Calu3 (cell line): ENCODE results near the gene CHN1. TPM values are rescaled to one million over a fixed set of nuclear protein-coding genes. Genes with fewer than 3 reads are reported as not detected.

Experiments used
- BruUV-seq: library from RNA; stranded (reverse); fragments of 400-500 nt; replicated peaks from 2 replicates; lab custom pipeline; 2021; lab: Mats Ljungman, UMichigan
- CTCF ChIA-PET: fragments of 300-600 bp; sonication (Branson Sonifier 250); formaldehyde crosslinking; loops from one replicate; lab custom pipeline; 2022; ENCODE audit warnings: antibody characterized with exemption; lab: Charles Lee
- DNase-seq: peaks from one replicate; pipeline ENCODE4 v3.0.0; 2022
- H3K27ac Mint-ChIP-seq: one replicate; pipeline ENCODE4 v1.8.0; 2022; ENCODE audit warnings: mixed read lengths; ENCODE audit not compliant: unreplicated experiment
- H3K27me3 Mint-ChIP-seq: one replicate; pipeline ENCODE4 v1.8.0; 2022; ENCODE audit warnings: mixed read lengths; ENCODE audit not compliant: unreplicated experiment
- H3K36me3 Mint-ChIP-seq: one replicate; pipeline ENCODE4 v1.8.0; 2022; ENCODE audit warnings: mild to moderate bottlenecking, moderate library complexity, mixed read lengths; ENCODE audit not compliant: insufficient read depth, unreplicated experiment
- H3K4me1 Mint-ChIP-seq: one replicate; pipeline ENCODE4 v1.8.0; 2022; ENCODE audit warnings: mild to moderate bottlenecking, low read depth, mixed read lengths; ENCODE audit not compliant: unreplicated experiment
- H3K4me3 Mint-ChIP-seq: one replicate; pipeline ENCODE4 v1.8.0; 2022; ENCODE audit warnings: mild to moderate bottlenecking, low read depth, moderate library complexity, mixed read lengths; ENCODE audit not compliant: unreplicated experiment
- H3K9me3 Mint-ChIP-seq: one replicate; pipeline ENCODE4 v1.8.0; 2022; ENCODE audit warnings: low read depth, mixed read lengths; ENCODE audit not compliant: unreplicated experiment
- intact Hi-C: fragments of 100-400 bp; cut with micrococcal nuclease; formaldehyde crosslinking; loops from one replicate; pipeline ENCODE4 v1.10.0; 2022; ENCODE audit not compliant: unreplicated experiment
- total RNA-seq: library from RNA; stranded (reverse); gene quantifications from 2 replicates; pipeline ENCODE4 v1.2.3, GENCODE V29; 2022
- TF ChIP-seq, protein P1 (sequence below): fragments of 200-600 bp; IDR thresholded peaks from one replicate; pipeline ENCODE4 v1.8.0; 2022; ENCODE audit warnings: antibody characterized with exemption; ENCODE audit not compliant: unreplicated experiment

The CHN1 gene
- total RNA-seq, 1 experiment from 2014 or later: 2.4 TPM

GRCh38 chr2:174827371-174828369 is 177.5 kb downstream of the CHN1 start:
- intact Hi-C loops: no loop called here
- Mint-ChIP-seq H3K9me3 (no peaks in the 10 kb centered on the region), H3K27me3 (no peaks in the 10 kb centered on the region), H3K4me1 (peaks cover 14% of the 10 kb centered on the region), H3K36me3 (no peaks in the 10 kb centered on the region), H3K4me3 (peak overlapping the region; percentile 39), H3K27ac (peak overlapping the region; percentile 57)
- TF ChIP-seq, protein P1, sequence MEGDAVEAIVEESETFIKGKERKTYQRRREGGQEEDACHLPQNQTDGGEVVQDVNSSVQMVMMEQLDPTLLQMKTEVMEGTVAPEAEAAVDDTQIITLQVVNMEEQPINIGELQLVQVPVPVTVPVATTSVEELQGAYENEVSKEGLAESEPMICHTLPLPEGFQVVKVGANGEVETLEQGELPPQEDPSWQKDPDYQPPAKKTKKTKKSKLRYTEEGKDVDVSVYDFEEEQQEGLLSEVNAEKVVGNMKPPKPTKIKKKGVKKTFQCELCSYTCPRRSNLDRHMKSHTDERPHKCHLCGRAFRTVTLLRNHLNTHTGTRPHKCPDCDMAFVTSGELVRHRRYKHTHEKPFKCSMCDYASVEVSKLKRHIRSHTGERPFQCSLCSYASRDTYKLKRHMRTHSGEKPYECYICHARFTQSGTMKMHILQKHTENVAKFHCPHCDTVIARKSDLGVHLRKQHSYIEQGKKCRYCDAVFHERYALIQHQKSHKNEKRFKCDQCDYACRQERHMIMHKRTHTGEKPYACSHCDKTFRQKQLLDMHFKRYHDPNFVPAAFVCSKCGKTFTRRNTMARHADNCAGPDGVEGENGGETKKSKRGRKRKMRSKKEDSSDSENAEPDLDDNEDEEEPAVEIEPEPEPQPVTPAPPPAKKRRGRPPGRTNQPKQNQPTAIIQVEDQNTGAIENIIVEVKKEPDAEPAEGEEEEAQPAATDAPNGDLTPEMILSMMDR: no peak
- CTCF ChIA-PET: interaction anchor here (0.5 to 0.6 kb wide), 2 partner anchors 48 to 195 kb away, joined by 3 to 9 read pairs; no protein-coding TSS in a partner anchor
- BruUV-seq: no TSS peak
- peak; percentile 29 for DNase-seq

DNA sequence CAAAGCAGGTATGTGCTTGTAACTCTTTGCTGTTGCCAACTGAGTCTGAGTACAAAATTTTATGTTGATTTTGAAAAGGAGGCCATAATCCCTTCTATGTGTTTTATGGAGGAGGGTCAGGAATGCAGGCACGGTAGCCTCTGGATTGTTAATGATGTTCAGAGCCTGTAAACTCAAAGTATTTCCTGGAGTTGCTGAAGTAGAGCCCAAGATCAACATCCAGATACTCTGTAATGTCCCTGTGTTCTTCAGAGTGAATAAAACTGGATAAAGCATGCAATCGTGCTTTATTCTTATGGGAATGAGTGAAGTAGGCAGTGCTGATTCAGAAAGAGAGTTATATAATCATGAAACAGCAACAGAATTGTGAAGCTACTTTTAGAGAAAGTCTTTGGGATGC is 179.1 kb downstream of the CHN1 start:
- no peak overlapping the region for H3K4me3 Mint-ChIP-seq
- CTCF ChIA-PET: no interaction called here
- H3K4me1 Mint-ChIP-seq: peaks cover 14% of the 10 kb centered on the region
- DNase-seq: no peak
- no peak overlapping the region for H3K27ac Mint-ChIP-seq
- intact Hi-C loops: no loop called here
- no peaks in the 10 kb centered on the region for H3K9me3 Mint-ChIP-seq
- no TSS peak for BruUV-seq
- H3K36me3 Mint-ChIP-seq: no peaks in the 10 kb centered on the region
- TF ChIP-seq, protein P1: no peak
- no peaks in the 10 kb centered on the region for H3K27me3 Mint-ChIP-seq

DNA sequence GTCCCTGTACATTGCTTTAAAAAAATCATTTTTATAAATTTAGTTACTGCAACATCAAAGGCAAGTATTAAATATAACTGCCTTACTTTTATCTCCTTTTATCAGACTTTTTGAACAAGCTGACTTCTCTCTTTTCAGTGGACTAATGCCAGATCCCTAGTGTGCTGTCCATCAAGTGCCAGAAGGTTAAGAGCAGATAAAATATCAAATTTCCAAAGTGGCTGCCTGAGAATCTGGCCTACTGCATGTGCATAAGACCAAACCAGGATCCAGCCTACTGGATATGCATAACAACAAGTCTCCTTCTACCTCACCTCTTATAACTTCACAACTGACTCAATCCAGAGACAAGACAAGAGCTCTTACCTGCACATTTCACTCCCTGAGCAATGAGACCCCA is 181.1 kb downstream of the CHN1 start:
- no peaks in the 10 kb centered on the region for H3K36me3 Mint-ChIP-seq
- TF ChIP-seq, protein P1: no peak
- no peak overlapping the region for H3K27ac Mint-ChIP-seq
- no peak overlapping the region for H3K4me3 Mint-ChIP-seq
- no peaks in the 10 kb centered on the region for H3K9me3 Mint-ChIP-seq
- CTCF ChIA-PET: no interaction called here
- DNase-seq: no peak
- intact Hi-C loops: no loop called here
- peaks cover 14% of the 10 kb centered on the region for H3K4me1 Mint-ChIP-seq
- BruUV-seq: no TSS peak
- H3K27me3 Mint-ChIP-seq: no peaks in the 10 kb centered on the region

GRCh38 chr2:174821628-174822027 is 183.6 kb downstream of the CHN1 start:
- intact Hi-C loops: no loop called here
- DNase-seq: no peak
- Mint-ChIP-seq H3K4me3 (no peak overlapping the region), H3K4me1 (no peaks in the 10 kb centered on the region), H3K27ac (no peak overlapping the region), H3K27me3 (no peaks in the 10 kb centered on the region), H3K36me3 (no peaks in the 10 kb centered on the region), H3K9me3 (no peaks in the 10 kb centered on the region)
- CTCF ChIA-PET: no interaction called here
- BruUV-seq: no TSS peak
- TF ChIP-seq, protein P1: no peak
